Measurements from ENCODE around the gene ZNF460. TPM values are rescaled to one million over a fixed set of nuclear protein-coding genes. Genes with fewer than 3 reads are reported as not detected.

ZNF460 gene
- total RNA-seq, 6 donors from 2014 or later, result 37.6 to 88.0 (median 53.6) TPM

GRCh38 chr19:57292547-57292946 lies 12.3 kb downstream of the ZNF460 start:
- no peak for ATAC-seq (ENCODE audit: low FRiP score in 2 of 2)
- no peak overlapping the region for H3K4me3 ChIP-seq
- peaks cover 27 to 66% (median 55%) of the 10 kb centered on the region in 4 donors for H3K9me3 ChIP-seq
- no peaks in the 10 kb centered on the region for H3K27me3 ChIP-seq
- DNase-seq, result no peak
- no peaks in the 10 kb centered on the region for H3K4me1 ChIP-seq
- TF ChIP-seq EP300 (IDR thresholded peaks at IDR 0.05) (no peak), POLR2A (IDR thresholded peaks at IDR 0.05) (no peak), CTCF (IDR thresholded peaks at IDR 0.05) (no peak), POLR2AphosphoS5 (IDR thresholded peaks at IDR 0.05) (no peak)
- WGBS, 2 donors, result 75 to 76% methylated on average over 1 of the region's 1 CpG
- peaks cover 39 to 95% (median 69%) of the 10 kb centered on the region in 4 donors for H3K36me3 ChIP-seq
- no peak overlapping the region for H3K27ac ChIP-seq

DNA sequence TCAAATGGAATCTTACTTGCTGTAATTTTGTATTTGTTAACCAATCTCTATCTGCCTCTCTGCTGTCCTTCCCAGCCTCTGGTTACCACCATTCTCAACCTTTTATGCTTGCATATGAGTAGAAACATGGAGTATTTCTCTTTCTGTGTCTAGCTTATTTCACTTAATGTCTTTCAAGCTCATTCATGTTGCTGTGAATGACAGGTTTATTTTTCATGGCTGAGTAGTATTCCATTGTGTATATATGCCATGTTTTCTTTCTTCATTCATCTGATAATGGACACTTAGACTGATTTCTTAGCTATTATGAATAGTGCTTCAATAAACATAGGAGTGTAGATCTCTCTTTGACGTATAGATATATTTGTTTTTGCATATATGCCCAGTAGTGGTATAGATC lies 13.4 kb downstream of the ZNF460 start:
- ATAC-seq (ENCODE audit: low FRiP score in 2 of 2) (no peak), DNase-seq (no peak)
- WGBS, 2 donors, result 93 to 100% methylated on average over 1 of the region's 1 CpG
- peaks cover 29 to 91% (median 57%) of the 10 kb centered on the region in 4 donors for H3K36me3 ChIP-seq
- no peaks in the 10 kb centered on the region for H3K4me1 ChIP-seq
- H3K27ac ChIP-seq, result no peak overlapping the region
- TF ChIP-seq POLR2AphosphoS5 (IDR thresholded peaks at IDR 0.05), result no peak
- TF ChIP-seq EP300 (IDR thresholded peaks at IDR 0.05), result no peak
- no peak for TF ChIP-seq POLR2A (IDR thresholded peaks at IDR 0.05)
- TF ChIP-seq CTCF (IDR thresholded peaks at IDR 0.05), result no peak
- no peaks in the 10 kb centered on the region for H3K27me3 ChIP-seq
- peaks cover 27 to 61% (median 48%) of the 10 kb centered on the region in 4 donors for H3K9me3 ChIP-seq
- H3K4me3 ChIP-seq, result no peak overlapping the region

- peak; percentile 46 to 53 for ATAC-seq (ENCODE audit: low FRiP score in 2 of 2)
- Histone ChIP-seq H3K9me3 (peaks cover 0 to 15% (median 6%) of the 10 kb centered on the region in 4 donors), H3K27ac (no peak overlapping the region), H3K4me1 (peaks cover 0 to 3% (median 0%) of the 10 kb centered on the region in 4 donors), H3K27me3 (no peaks in the 10 kb centered on the region), H3K36me3 (peaks cover 0 to 67% (median 30%) of the 10 kb centered on the region in 4 donors), H3K4me3 (no peak overlapping the region)
- no peak for DNase-seq
- no peak for TF ChIP-seq EP300 (IDR thresholded peaks at IDR 0.05)
- peak in 1 of 2 donors; percentile 5 for TF ChIP-seq POLR2AphosphoS5 (IDR thresholded peaks at IDR 0.05)
- 56% methylated on average over 1 of the region's 1 CpG; no CpG with 5 or more reads in 1 of the 2 donors for WGBS, 2 donors
These were observed 21.8 kb downstream of the ZNF460 start for GRCh38 chr19:57302020-57302465.

GRCh38 chr19:57302727-57303401 lies 22.6 kb downstream of the ZNF460 start:
- WGBS, 2 donors, result 95 to 100% methylated on average over 5 to 7 of the region's 7 CpGs
- DNase-seq, result no peak
- peaks cover 0 to 62% (median 30%) of the 10 kb centered on the region in 4 donors for H3K36me3 ChIP-seq
- no peak for TF ChIP-seq POLR2A (IDR thresholded peaks at IDR 0.05)
- no peak for TF ChIP-seq CTCF (IDR thresholded peaks at IDR 0.05)
- no peak for TF ChIP-seq POLR2AphosphoS5 (IDR thresholded peaks at IDR 0.05)
- no peak for TF ChIP-seq EP300 (IDR thresholded peaks at IDR 0.05)
- no peaks in the 10 kb centered on the region for H3K27me3 ChIP-seq
- peaks cover 0 to 3% (median 0%) of the 10 kb centered on the region in 4 donors for H3K4me1 ChIP-seq
- peak in 1 of 2 donors; percentile 16 for ATAC-seq (ENCODE audit: low FRiP score in 2 of 2)
- H3K9me3 ChIP-seq, result peaks cover 0 to 15% (median 6%) of the 10 kb centered on the region in 4 donors
- no peak overlapping the region for H3K4me3 ChIP-seq
- H3K27ac ChIP-seq, result no peak overlapping the region

GRCh38 chr19:57305056-57305455 lies 24.8 kb downstream of the ZNF460 start:
- H3K4me3 ChIP-seq, result no peak overlapping the region
- H3K27ac ChIP-seq, result no peak overlapping the region
- DNase-seq (no peak), ATAC-seq (ENCODE audit: low FRiP score in 2 of 2) (no peak)
- H3K27me3 ChIP-seq, result no peaks in the 10 kb centered on the region
- peaks cover 0 to 19% (median 6%) of the 10 kb centered on the region in 4 donors for H3K9me3 ChIP-seq
- 0 to 62% methylated on average over 1 of the region's 1 CpG for WGBS, 2 donors
- H3K36me3 ChIP-seq, result peaks cover 0 to 46% (median 21%) of the 10 kb centered on the region in 4 donors
- TF ChIP-seq EP300 (IDR thresholded peaks at IDR 0.05) (no peak), POLR2A (IDR thresholded peaks at IDR 0.05) (no peak), POLR2AphosphoS5 (IDR thresholded peaks at IDR 0.05) (no peak), CTCF (IDR thresholded peaks at IDR 0.05) (no peak)
- H3K4me1 ChIP-seq, result peaks cover 0 to 3% (median 0%) of the 10 kb centered on the region in 4 donors
